ENCODE data around the gene HHLA2.

The HHLA2 gene

DNA sequence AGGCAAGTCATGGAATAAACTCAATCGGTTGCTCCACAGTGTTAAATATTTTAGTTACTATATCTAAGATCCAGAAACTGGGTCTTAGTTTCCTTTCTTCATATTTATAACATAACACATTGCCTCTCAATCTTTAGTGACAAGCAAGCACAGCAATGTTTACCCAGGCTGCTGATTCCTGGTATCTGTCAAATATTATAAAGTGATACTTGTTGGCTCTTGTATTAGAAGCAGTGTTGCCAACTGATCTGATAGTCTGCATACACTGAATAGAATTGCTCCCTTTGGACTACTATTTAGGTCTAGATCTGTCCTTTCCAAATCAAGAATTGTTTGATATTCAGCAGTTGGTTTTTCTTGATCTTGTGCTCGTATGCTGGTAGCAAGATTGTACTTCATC lies 7.2 kb upstream of the HHLA2 start:
- no peak for DNase-seq (ENCODE audit: extremely low read depth, low read depth)
- H3K4me3 ChIP-seq (replicated peaks; ENCODE audit: low read depth, low read length), result no peak overlapping the region
- TF ChIP-seq, protein P1, sequence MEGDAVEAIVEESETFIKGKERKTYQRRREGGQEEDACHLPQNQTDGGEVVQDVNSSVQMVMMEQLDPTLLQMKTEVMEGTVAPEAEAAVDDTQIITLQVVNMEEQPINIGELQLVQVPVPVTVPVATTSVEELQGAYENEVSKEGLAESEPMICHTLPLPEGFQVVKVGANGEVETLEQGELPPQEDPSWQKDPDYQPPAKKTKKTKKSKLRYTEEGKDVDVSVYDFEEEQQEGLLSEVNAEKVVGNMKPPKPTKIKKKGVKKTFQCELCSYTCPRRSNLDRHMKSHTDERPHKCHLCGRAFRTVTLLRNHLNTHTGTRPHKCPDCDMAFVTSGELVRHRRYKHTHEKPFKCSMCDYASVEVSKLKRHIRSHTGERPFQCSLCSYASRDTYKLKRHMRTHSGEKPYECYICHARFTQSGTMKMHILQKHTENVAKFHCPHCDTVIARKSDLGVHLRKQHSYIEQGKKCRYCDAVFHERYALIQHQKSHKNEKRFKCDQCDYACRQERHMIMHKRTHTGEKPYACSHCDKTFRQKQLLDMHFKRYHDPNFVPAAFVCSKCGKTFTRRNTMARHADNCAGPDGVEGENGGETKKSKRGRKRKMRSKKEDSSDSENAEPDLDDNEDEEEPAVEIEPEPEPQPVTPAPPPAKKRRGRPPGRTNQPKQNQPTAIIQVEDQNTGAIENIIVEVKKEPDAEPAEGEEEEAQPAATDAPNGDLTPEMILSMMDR (IDR thresholded peaks at IDR 0.05; ENCODE audit: low read depth, low read length, missing control alignments), result no peak

DNA sequence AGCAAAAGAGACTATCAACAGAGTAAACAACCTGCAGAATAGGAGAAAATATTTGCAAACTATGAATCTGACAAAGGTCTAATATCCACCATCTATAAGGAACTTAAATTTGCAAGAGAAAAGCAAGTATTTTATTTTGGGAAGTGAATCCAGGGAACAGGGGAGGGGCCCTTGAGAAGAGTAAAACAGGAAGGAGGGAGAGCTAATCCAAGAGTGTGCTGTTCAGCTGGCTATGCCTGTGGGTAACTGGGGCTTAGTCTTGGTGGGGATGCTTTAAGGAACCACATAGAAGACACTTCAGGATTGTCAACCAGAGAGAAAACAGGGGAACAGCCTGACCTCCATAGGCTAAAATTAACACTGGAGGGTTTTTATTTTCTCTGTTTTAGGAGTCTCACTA lies 3.9 kb upstream of the HHLA2 start:
- DNase-seq (ENCODE audit: extremely low read depth, low read depth), result no peak
- TF ChIP-seq, protein P1 (IDR thresholded peaks at IDR 0.05; ENCODE audit: low read depth, low read length, missing control alignments), result no peak
- H3K4me3 ChIP-seq (replicated peaks; ENCODE audit: low read depth, low read length), result no peak overlapping the region

DNA sequence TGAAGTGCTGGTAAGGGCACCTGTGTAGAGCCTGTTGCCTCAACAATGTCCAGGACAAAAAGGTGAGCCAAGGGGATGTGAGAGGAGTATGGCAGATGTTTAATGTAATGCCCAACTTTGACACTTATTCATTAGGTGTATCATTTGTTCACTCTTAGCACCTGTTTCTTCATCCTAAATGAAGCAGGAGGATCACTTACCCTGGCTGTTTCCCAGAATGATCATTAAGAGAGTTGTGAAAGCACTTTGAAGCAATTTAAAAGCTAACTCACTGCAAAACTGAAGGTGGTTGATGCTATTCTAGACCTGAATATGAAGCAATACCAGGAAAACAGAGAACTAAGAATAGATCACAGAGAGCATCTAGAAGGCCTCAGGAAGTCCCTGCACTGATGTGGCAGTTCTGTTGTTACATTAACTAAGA lies 3.4 kb upstream of the HHLA2 start:
- no peak overlapping the region for H3K4me3 ChIP-seq (replicated peaks; ENCODE audit: low read depth, low read length)
- DNase-seq (ENCODE audit: extremely low read depth, low read depth), result no peak
- TF ChIP-seq, protein P1 (IDR thresholded peaks at IDR 0.05; ENCODE audit: low read depth, low read length, missing control alignments), result no peak

DNA sequence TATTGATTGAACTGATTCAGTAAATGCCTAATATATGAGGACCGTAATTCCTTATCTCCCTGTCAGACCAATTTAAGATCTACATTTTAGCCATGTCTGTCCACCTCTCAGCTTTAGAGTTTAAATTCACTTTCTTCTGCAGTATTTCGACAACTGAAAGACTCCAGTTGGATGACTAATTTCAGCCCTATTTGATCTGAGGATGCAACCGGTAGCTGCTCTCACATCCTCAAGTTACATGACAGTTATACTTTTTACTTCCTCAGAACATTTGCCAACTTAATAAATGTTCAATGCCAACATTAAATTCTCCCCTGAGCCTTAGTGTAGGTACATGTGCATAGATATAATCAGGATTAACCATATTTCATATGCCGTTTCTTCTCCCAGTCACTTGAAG lies 2.5 kb upstream of the HHLA2 start:
- TF ChIP-seq, protein P1 (IDR thresholded peaks at IDR 0.05; ENCODE audit: low read depth, low read length, missing control alignments), result no peak
- no peak overlapping the region for H3K4me3 ChIP-seq (replicated peaks; ENCODE audit: low read depth, low read length)
- DNase-seq (ENCODE audit: extremely low read depth, low read depth), result no peak

DNA sequence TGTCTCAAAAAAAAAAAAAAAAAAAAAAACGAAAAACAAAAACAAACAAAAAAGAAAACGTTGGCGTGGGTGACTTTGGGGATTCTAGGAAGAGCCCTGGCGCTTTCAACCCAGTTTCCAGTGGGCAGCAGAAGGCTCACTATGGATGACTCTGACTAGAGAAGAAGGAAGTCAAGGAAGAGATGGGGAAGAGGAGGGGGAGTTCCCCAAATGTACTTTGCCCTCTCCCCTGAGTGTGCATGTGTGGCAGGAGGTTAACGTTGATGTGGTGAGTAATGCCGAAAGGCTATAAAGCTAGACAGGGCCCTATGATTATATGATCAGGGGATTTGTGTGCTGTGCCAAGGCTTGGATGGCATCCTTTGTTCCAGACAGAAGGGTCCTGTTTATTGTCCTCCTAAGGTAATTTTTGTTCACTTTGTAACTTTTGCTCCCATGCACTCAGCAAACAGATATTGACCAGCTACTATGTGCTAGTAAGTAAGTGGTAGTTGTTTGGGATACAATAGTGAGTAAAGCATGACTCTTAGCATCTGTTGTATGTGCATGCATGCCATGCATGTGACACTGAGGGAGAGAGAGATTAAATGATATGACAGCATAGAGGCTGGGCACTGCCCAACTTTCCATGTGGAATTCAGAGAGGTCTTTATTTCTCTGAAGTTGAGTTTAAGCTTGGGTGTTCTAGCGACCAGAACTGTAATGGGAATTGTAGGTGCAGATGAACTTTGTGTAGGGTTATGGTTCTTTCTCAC lies 750 bp upstream of the HHLA2 start:
- H3K4me3 ChIP-seq (replicated peaks; ENCODE audit: low read depth, low read length), result no peak overlapping the region
- no peak for DNase-seq (ENCODE audit: extremely low read depth, low read depth)
- TF ChIP-seq, protein P1 (IDR thresholded peaks at IDR 0.05; ENCODE audit: low read depth, low read length, missing control alignments), result no peak

DNA sequence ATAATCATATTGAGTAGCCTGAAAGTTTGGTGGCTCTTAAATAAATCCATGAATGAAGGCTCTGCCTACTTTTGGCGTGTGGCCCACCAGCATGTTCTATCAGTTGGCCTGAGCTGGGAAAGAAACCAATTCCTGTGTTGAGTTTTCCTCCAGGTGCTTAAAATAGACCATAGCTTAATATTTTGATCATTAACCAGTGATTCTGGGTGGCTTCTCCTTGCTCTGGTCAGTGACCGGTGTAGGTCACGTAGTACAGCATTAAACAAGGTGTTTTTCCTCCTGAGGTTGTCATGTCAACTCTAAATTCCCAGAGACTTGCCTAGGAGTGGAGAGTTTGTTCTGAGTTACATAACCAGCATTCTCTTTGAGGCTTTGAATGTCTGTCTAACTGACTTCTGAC lies 1.3 kb downstream of the HHLA2 start:
- TF ChIP-seq, protein P1 (IDR thresholded peaks at IDR 0.05; ENCODE audit: low read depth, low read length, missing control alignments), result no peak
- DNase-seq (ENCODE audit: extremely low read depth, low read depth), result no peak

DNA sequence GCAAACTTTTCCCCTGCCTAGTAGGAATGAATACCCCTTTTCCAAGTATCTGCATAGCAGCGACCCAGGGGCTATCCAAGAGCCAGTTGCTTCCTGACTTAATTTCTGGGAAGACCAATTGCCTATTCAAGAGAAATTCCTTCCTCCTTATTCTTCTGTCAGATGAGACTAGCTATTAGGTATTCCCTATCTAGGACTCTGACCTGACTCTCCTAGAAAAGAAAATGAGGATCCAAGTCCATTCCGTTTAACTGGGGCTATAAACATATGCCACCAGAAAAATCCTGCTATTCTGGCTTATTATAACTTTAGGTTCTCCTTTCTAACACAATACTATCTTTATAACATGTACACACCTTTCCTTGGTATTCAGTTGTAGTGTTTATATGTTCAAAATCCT lies 1.7 kb downstream of the HHLA2 start:
- TF ChIP-seq, protein P1 (IDR thresholded peaks at IDR 0.05; ENCODE audit: low read depth, low read length, missing control alignments), result no peak
- DNase-seq (ENCODE audit: extremely low read depth, low read depth), result no peak

More for the DNA sequence above, 1.3 kb downstream of the HHLA2 start:
- no peak overlapping the region for H3K4me3 ChIP-seq (replicated peaks; ENCODE audit: low read depth, low read length)

More for the DNA sequence above, 1.7 kb downstream of the HHLA2 start:
- no peak overlapping the region for H3K4me3 ChIP-seq (replicated peaks; ENCODE audit: low read depth, low read length)
